HG02571 (cell line): ENCODE measurements around the gene ANKRD16.
"Not testable (repeated sequence)": the region's sequence is repeated elsewhere in the genome, so short reads cannot be mapped to it uniquely, and the experiment has no call there.

Source experiments
- ATAC-seq: cut with Tn5 transposase; IDR thresholded peaks from one replicate; pipeline ENCODE4 v1.9.1; 2021; ENCODE audit warnings: mild to moderate bottlenecking, moderate library complexity; ENCODE audit not compliant: unreplicated experiment

The ANKRD16 gene

GRCh38 chr10:5840314-5841307 is 49.1 kb downstream of the ANKRD16 start:
- ATAC-seq: peak; percentile 60

GRCh38 chr10:5836181-5836580 is 53.5 kb downstream of the ANKRD16 start:
- ATAC-seq: not testable (repeated sequence)

GRCh38 chr10:5835446-5836095 is 54.1 kb downstream of the ANKRD16 start:
- no peak for ATAC-seq

- ATAC-seq: no peak
These were observed 55.9 kb downstream of the ANKRD16 start for GRCh38 chr10:5833814-5834213.

- no peak for ATAC-seq
These were observed 56.7 kb downstream of the ANKRD16 start for GRCh38 chr10:5832946-5833345.

GRCh38 chr10:5831446-5831782 is 58.3 kb downstream of the ANKRD16 start:
- ATAC-seq: no peak

GRCh38 chr10:5830629-5831445 is 58.9 kb downstream of the ANKRD16 start:
- no peak for ATAC-seq

GRCh38 chr10:5829267-5829666 is 60.4 kb downstream of the ANKRD16 start:
- no peak for ATAC-seq

GRCh38 chr10:5828725-5829124 is 61.0 kb downstream of the ANKRD16 start:
- no peak for ATAC-seq

GRCh38 chr10:5827841-5828240 is 61.9 kb downstream of the ANKRD16 start:
- no peak for ATAC-seq

GRCh38 chr10:5826511-5826910 is 63.2 kb downstream of the ANKRD16 start:
- ATAC-seq: not testable (repeated sequence)

- ATAC-seq: no peak
These were observed 70.8 kb downstream of the ANKRD16 start for GRCh38 chr10:5818894-5819293.

GRCh38 chr10:5818048-5818331 is 71.7 kb downstream of the ANKRD16 start:
- ATAC-seq: no peak

- ATAC-seq: no peak
These were observed 72.2 kb downstream of the ANKRD16 start for GRCh38 chr10:5817322-5818047.

- no peak for ATAC-seq
These were observed 73.5 kb downstream of the ANKRD16 start for GRCh38 chr10:5816170-5816569.

GRCh38 chr10:5814110-5815107 is 75.3 kb downstream of the ANKRD16 start:
- no peak for ATAC-seq

GRCh38 chr10:5813341-5814109 is 76.2 kb downstream of the ANKRD16 start, which contains the start of gene GDI2:
Gene GDI2 (minus strand): TSS chr10:5813434. CDS start chr10:5813258, 176 bp downstream.
- ATAC-seq: peak; percentile 58

- ATAC-seq: peak; percentile 26
These were observed 76.7 kb downstream of the ANKRD16 start for GRCh38 chr10:5813091-5813340.
